ENCODE data around the gene NPHP4.

Gene NPHP4

GRCh38 chr1:5857011-5857410, 135.2 kb downstream of the NPHP4 start:
- H3K9ac ChIP-seq (ENCODE audit: low read length): no peak overlapping the region
- no peak for DNase-seq
- no peaks in the 10 kb centered on the region for H3F3A ChIP-seq (ENCODE audit: insufficient read depth, low read length)
- no peak overlapping the region for H2AFZ ChIP-seq (ENCODE audit: low read length)
- no peaks in the 10 kb centered on the region for H3K27me3 ChIP-seq (replicated peaks; ENCODE audit: insufficient read depth, low read length)
- no peak overlapping the region for H3K4me3 ChIP-seq (ENCODE audit: low read length)
- H3K9me2 ChIP-seq (replicated peaks; ENCODE audit: insufficient read depth, low read length): no peaks in the 10 kb centered on the region
- no peak overlapping the region for H3K27ac ChIP-seq (ENCODE audit: low read length)
- H3K79me2 ChIP-seq (ENCODE audit: low read length): no peaks in the 10 kb centered on the region
- H3K4me2 ChIP-seq (ENCODE audit: low read depth, low read length): no peak overlapping the region
- H3K4me1 ChIP-seq (ENCODE audit: low read length): no peaks in the 10 kb centered on the region
- H3K9me3 ChIP-seq (replicated peaks; ENCODE audit: insufficient read depth, low read length): no peaks in the 10 kb centered on the region
- TF ChIP-seq CTCF (IDR thresholded peaks at IDR 0.05; ENCODE audit: low read length) (no peak), EZH2 (optimal IDR thresholded peaks at IDR 0.05; ENCODE audit: low read depth, low read length) (no peak), EZH2phosphoT487 (IDR thresholded peaks at IDR 0.05; ENCODE audit: low read length) (no peak)
- no peaks in the 10 kb centered on the region for H3K36me3 ChIP-seq (replicated peaks; ENCODE audit: insufficient read depth, low read length)
- no peaks in the 10 kb centered on the region for H4K20me1 ChIP-seq (ENCODE audit: insufficient read depth, low read length)

GRCh38 chr1:5856246-5856815, 135.9 kb downstream of the NPHP4 start:
- no peaks in the 10 kb centered on the region for H3K79me2 ChIP-seq (ENCODE audit: low read length)
- no peak overlapping the region for H3K4me3 ChIP-seq (ENCODE audit: low read length)
- H4K20me1 ChIP-seq (ENCODE audit: insufficient read depth, low read length): no peaks in the 10 kb centered on the region
- TF ChIP-seq EZH2 (optimal IDR thresholded peaks at IDR 0.05; ENCODE audit: low read depth, low read length) (no peak), CTCF (IDR thresholded peaks at IDR 0.05; ENCODE audit: low read length) (no peak), EZH2phosphoT487 (IDR thresholded peaks at IDR 0.05; ENCODE audit: low read length) (no peak)
- H3K27me3 ChIP-seq (replicated peaks; ENCODE audit: insufficient read depth, low read length): no peaks in the 10 kb centered on the region; the same call in 1 of the 2 replicates
- no peak overlapping the region for H3K4me2 ChIP-seq (ENCODE audit: low read depth, low read length)
- no peaks in the 10 kb centered on the region for H3F3A ChIP-seq (ENCODE audit: insufficient read depth, low read length)
- no peaks in the 10 kb centered on the region for H3K36me3 ChIP-seq (replicated peaks; ENCODE audit: insufficient read depth, low read length)
- H3K9me3 ChIP-seq (replicated peaks; ENCODE audit: insufficient read depth, low read length): no peaks in the 10 kb centered on the region
- H2AFZ ChIP-seq (ENCODE audit: low read length): no peak overlapping the region
- no peaks in the 10 kb centered on the region for H3K4me1 ChIP-seq (ENCODE audit: low read length)
- no peak overlapping the region for H3K9ac ChIP-seq (ENCODE audit: low read length)
- no peak for DNase-seq
- H3K9me2 ChIP-seq (replicated peaks; ENCODE audit: insufficient read depth, low read length): no peaks in the 10 kb centered on the region
- H3K27ac ChIP-seq (ENCODE audit: low read length): no peak overlapping the region

- no peak overlapping the region for H3K4me3 ChIP-seq (ENCODE audit: low read length)
- H3K9me2 ChIP-seq (replicated peaks; ENCODE audit: insufficient read depth, low read length): no peaks in the 10 kb centered on the region
- no peak overlapping the region for H3K9ac ChIP-seq (ENCODE audit: low read length)
- H3K4me1 ChIP-seq (ENCODE audit: low read length): no peaks in the 10 kb centered on the region
- no peaks in the 10 kb centered on the region for H4K20me1 ChIP-seq (ENCODE audit: insufficient read depth, low read length)
- H3K27me3 ChIP-seq (replicated peaks; ENCODE audit: insufficient read depth, low read length): no peaks in the 10 kb centered on the region; the same call in 1 of the 2 replicates
- no peak for TF ChIP-seq CTCF (IDR thresholded peaks at IDR 0.05; ENCODE audit: low read length)
- TF ChIP-seq EZH2phosphoT487 (IDR thresholded peaks at IDR 0.05; ENCODE audit: low read length): no peak
- TF ChIP-seq EZH2 (optimal IDR thresholded peaks at IDR 0.05; ENCODE audit: low read depth, low read length): no peak
- H3K36me3 ChIP-seq (replicated peaks; ENCODE audit: insufficient read depth, low read length): no peaks in the 10 kb centered on the region
- H3K4me2 ChIP-seq (ENCODE audit: low read depth, low read length): no peak overlapping the region
- H3K79me2 ChIP-seq (ENCODE audit: low read length): no peaks in the 10 kb centered on the region
- no peaks in the 10 kb centered on the region for H3F3A ChIP-seq (ENCODE audit: insufficient read depth, low read length)
- no peak overlapping the region for H2AFZ ChIP-seq (ENCODE audit: low read length)
- no peak for DNase-seq
- H3K27ac ChIP-seq (ENCODE audit: low read length): no peak overlapping the region
- H3K9me3 ChIP-seq (replicated peaks; ENCODE audit: insufficient read depth, low read length): no peaks in the 10 kb centered on the region
These were observed 136.9 kb downstream of the NPHP4 start for GRCh38 chr1:5855196-5855897.

Measured in MM.1S (cell line).